H9 (cell line): ENCODE data around the gene HSPG2. TPM values are rescaled to one million over a fixed set of nuclear protein-coding genes. Genes with fewer than 3 reads are reported as not detected.

Experiments
- DNase-seq: peaks from one replicate; pipeline ENCODE4 v3.0.0-alpha.2; 2017
- H2AFZ ChIP-seq: one replicate; pipeline ENCODE4 v1.6.1; 2013; ENCODE audit warnings: mild to moderate bottlenecking, low read length, control low read depth, moderate library complexity
- H2AK5ac ChIP-seq: 2 replicates; pipeline ENCODE4 v1.6.1; 2013; ENCODE audit warnings: low read length, control low read depth, mixed read lengths; ENCODE audit not compliant: insufficient read length
- H2BK120ac ChIP-seq: one replicate; pipeline ENCODE4 v1.6.1; 2013; ENCODE audit warnings: low read depth, mild to moderate bottlenecking, low read length, control low read depth, inconsistent platforms; ENCODE audit not compliant: poor library complexity, severe bottlenecking
- H2BK12ac ChIP-seq: 2 replicates; pipeline ENCODE4 v1.6.1; 2013; ENCODE audit warnings: low read length, control low read depth, mixed read lengths, low read depth; ENCODE audit not compliant: insufficient read length
- H2BK15ac ChIP-seq: 2 replicates; pipeline ENCODE4 v1.6.1; 2013; ENCODE audit warnings: low read depth, low read length, control low read depth
- H2BK20ac ChIP-seq: one replicate; pipeline ENCODE4 v1.6.1; 2013; ENCODE audit warnings: low read depth, mild to moderate bottlenecking, low read length, control low read depth, inconsistent platforms; ENCODE audit not compliant: poor library complexity, severe bottlenecking
- H2BK5ac ChIP-seq: 2 replicates; pipeline ENCODE4 v1.6.1; 2013; ENCODE audit warnings: low read length, control low read depth, mixed read lengths; ENCODE audit not compliant: insufficient read length
- H3K14ac ChIP-seq: 2 replicates; pipeline ENCODE4 v1.6.1; 2013; ENCODE audit warnings: low read length, control low read depth; ENCODE audit not compliant: insufficient read depth
- H3K18ac ChIP-seq: 2 replicates; pipeline ENCODE4 v1.6.1; 2013; ENCODE audit warnings: low read depth, mild to moderate bottlenecking, mixed read lengths, low read length, control low read depth; ENCODE audit not compliant: insufficient read length
- H3K23ac ChIP-seq: 2 replicates; pipeline ENCODE4 v1.6.1; 2013; ENCODE audit warnings: low read length, control low read depth, mixed read lengths, low read depth; ENCODE audit not compliant: insufficient read length
- H3K23me2 ChIP-seq: 2 replicates; pipeline ENCODE4 v1.6.1; 2013; ENCODE audit warnings: low read depth, mild to moderate bottlenecking, mixed read lengths, low read length, control low read depth; ENCODE audit not compliant: insufficient read length, poor library complexity, severe bottlenecking
- H3K27ac ChIP-seq: 2 replicates; pipeline ENCODE4 v1.5.1; 2013; ENCODE audit warnings: low read length, control low read depth, mixed read lengths, low read depth; ENCODE audit not compliant: insufficient read length
- H3K27me3 ChIP-seq: 2 replicates; pipeline ENCODE4 v1.6.1; 2013; ENCODE audit warnings: low read length, control low read depth, inconsistent platforms; ENCODE audit not compliant: insufficient read depth
- H3K4ac ChIP-seq: 2 replicates; pipeline ENCODE4 v1.6.1; 2013; ENCODE audit warnings: low read depth, mild to moderate bottlenecking, control low read depth, inconsistent platforms, low read length, moderate library complexity
- H3K4me1 ChIP-seq: 2 replicates; pipeline ENCODE4 v1.6.1; 2013; ENCODE audit warnings: low read length, control low read depth, inconsistent platforms; ENCODE audit not compliant: insufficient read depth
- H3K4me2 ChIP-seq: 2 replicates; pipeline ENCODE4 v1.6.1; 2013; ENCODE audit warnings: low read length, control low read depth, mixed read lengths; ENCODE audit not compliant: insufficient read length, insufficient read depth
- H3K56ac ChIP-seq: 2 replicates; pipeline ENCODE4 v1.6.1; 2013; ENCODE audit warnings: low read depth, mild to moderate bottlenecking, mixed read lengths, low read length, control low read depth; ENCODE audit not compliant: insufficient read length
- H3K79me1 ChIP-seq: 2 replicates; pipeline ENCODE4 v1.6.1; 2013; ENCODE audit warnings: low read depth, mild to moderate bottlenecking, moderate library complexity, low read length, control low read depth, inconsistent platforms; ENCODE audit not compliant: insufficient read depth, poor library complexity, severe bottlenecking
- H3K79me2 ChIP-seq: 2 replicates; pipeline ENCODE4 v1.6.1; 2013; ENCODE audit warnings: low read length, control low read depth, inconsistent platforms; ENCODE audit not compliant: insufficient read depth
- H3K9ac ChIP-seq: 2 replicates; pipeline ENCODE4 v1.6.1; 2013; ENCODE audit warnings: low read length, control low read depth, mixed read lengths; ENCODE audit not compliant: insufficient read length; ENCODE audit errors: extremely low read depth
- H3K9me3 ChIP-seq: one replicate; pipeline ENCODE4 v1.6.1; 2013; ENCODE audit warnings: low read depth, low read length, inconsistent platforms; ENCODE audit not compliant: control insufficient read depth
- H3T11ph ChIP-seq: one replicate; pipeline ENCODE4 v1.6.1; 2013; ENCODE audit warnings: mild to moderate bottlenecking, low read length, control low read depth, inconsistent platforms
- H4K20me1 ChIP-seq: one replicate; pipeline ENCODE4 v1.6.1; 2013; ENCODE audit not compliant: control insufficient read depth, insufficient read length, insufficient read depth
- H4K5ac ChIP-seq: 2 replicates; pipeline ENCODE4 v1.6.1; 2013; ENCODE audit warnings: low read depth, mild to moderate bottlenecking, mixed read lengths, low read length, control low read depth; ENCODE audit not compliant: insufficient read length
- H4K8ac ChIP-seq: replicated peaks from 2 replicates; pipeline ENCODE4 v1.6.1; 2013; ENCODE audit warnings: low read length, control low read depth, mixed read lengths, low read depth; ENCODE audit not compliant: insufficient read length
- H4K91ac ChIP-seq: 2 replicates; pipeline ENCODE4 v1.6.1; 2013; ENCODE audit warnings: low read depth, mild to moderate bottlenecking, moderate library complexity, mixed read lengths, low read length, control low read depth; ENCODE audit not compliant: insufficient read length
- H3K27ac Mint-ChIP-seq, 3 experiments: 2 replicates in 2 of 3; 3 replicates in 1 of 3; pipeline ENCODE4 v1.8.0; 2020 to 2021; ENCODE audit warnings: mixed read lengths in 3 of 3, mild to moderate bottlenecking in 1 of 3, moderate library complexity in 1 of 3
- H3K27me3 Mint-ChIP-seq: 2 replicates; pipeline ENCODE4 v1.8.0; 2021; ENCODE audit warnings: low read depth, mild to moderate bottlenecking, moderate library complexity, mixed read lengths
- H3K36me3 Mint-ChIP-seq, 3 experiments: 2 replicates in 2 of 3; 3 replicates in 1 of 3; pipeline ENCODE4 v1.8.0; 2020 to 2021; ENCODE audit warnings: low read depth in 3 of 3, mixed read lengths in 3 of 3; ENCODE audit not compliant: insufficient read depth in 1 of 3
- H3K4me1 Mint-ChIP-seq, 2 experiments: 2 replicates each; pipeline ENCODE4 v1.8.0; 2020; ENCODE audit warnings: mixed read lengths in 2 of 2
- H3K4me3 Mint-ChIP-seq, 2 experiments: 2 replicates in 1 of 2; 3 replicates in 1 of 2; pipeline ENCODE4 v1.8.0; 2020 to 2021; ENCODE audit warnings: mild to moderate bottlenecking in 2 of 2, mixed read lengths in 2 of 2, moderate library complexity in 1 of 2
- H3K9me3 Mint-ChIP-seq, 2 experiments: 2 replicates in 1 of 2; 3 replicates in 1 of 2; pipeline ENCODE4 v1.8.0; 2020; ENCODE audit warnings: mild to moderate bottlenecking in 2 of 2, mixed read lengths in 2 of 2, moderate library complexity in 1 of 2
- CTCF ChIP-seq: fragments of 200-600 bp; sonication (generic); conservative IDR thresholded peaks from 3 replicates; pipeline ENCODE4 v1.8.0; 2021; ENCODE audit warnings: antibody characterized with exemption, mild to moderate bottlenecking
- WGBS: extraction: QIAGEN DNeasy Blood & Tissue Kit; methylation state at CpG from one replicate; pipeline ENCODE4 v1.1.7; 2013; ENCODE audit warnings: missing lambda C conversion rate, low lambda C conversion rate, mixed read lengths; ENCODE audit not compliant: insufficient read length; ENCODE audit errors: extremely low coverage; 5-methylcytosine and 5-hydroxymethylcytosine counted together
- total RNA-seq: library from RNA; stranded (reverse); gene quantifications from 2 replicates; pipeline ENCODE4 v1.2.1, GENCODE V29; 2021

The HSPG2 gene
- total RNA-seq, 1 experiment from 2014 or later = 90.0 TPM

DNA sequence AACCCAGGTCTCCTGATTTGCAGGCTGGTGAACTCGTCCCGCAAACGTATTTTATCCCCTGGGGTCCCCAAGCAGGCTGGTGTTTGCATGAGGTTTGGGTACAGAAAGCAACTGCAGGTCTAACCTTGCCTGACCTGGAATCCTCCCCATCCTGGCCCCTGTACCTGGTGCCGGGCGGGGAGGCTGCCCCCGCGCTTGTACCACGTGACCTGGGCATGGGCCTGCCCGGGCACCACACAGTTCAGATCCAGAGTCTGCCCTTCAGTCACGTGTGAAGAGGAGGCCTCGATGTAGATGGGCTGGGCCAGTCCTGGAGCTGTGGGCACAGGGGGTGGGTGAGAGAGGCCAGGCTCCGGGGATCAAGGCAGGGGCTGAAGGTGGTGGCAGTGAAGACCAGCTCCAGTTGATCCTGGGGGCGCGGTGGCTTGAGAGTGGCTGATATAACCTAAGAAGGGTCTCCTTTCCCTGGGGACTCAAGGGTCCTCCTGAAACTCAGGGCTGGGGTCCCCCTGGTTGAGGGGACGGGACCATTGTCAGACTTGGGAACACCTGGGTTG, 94.4 kb downstream of the HSPG2 start:
- H2BK12ac ChIP-seq = no peak overlapping the region
- no peak overlapping the region for H2BK120ac ChIP-seq
- Mint-ChIP-seq H3K36me3 (peaks cover 10 to 57% (median 51%) of the 10 kb centered on the region in 3 experiments; a peak in 6 of 7 replicates), H3K4me1 (no peaks in the 10 kb centered on the region), H3K4me3 (no peak overlapping the region), H3K27me3 (peaks cover 1% of the 10 kb centered on the region; the same call in 1 of the 2 replicates), H3K9me3 (no peaks in the 10 kb centered on the region), H3K27ac (peak overlapping the region in 1 of 3 experiments; percentile 64; a peak in 1 of 7 replicates)
- H2AFZ ChIP-seq = no peak overlapping the region
- H3K4ac ChIP-seq = no peak overlapping the region
- no peaks in the 10 kb centered on the region for H3K9me3 ChIP-seq
- H3K4me2 ChIP-seq = no peak overlapping the region
- no peak overlapping the region for H3K14ac ChIP-seq
- no peak overlapping the region for H3K9ac ChIP-seq
- no peak overlapping the region for H3K56ac ChIP-seq
- H4K20me1 ChIP-seq = no peaks in the 10 kb centered on the region
- no peaks in the 10 kb centered on the region for H3K23me2 ChIP-seq
- H3K79me2 ChIP-seq = no peaks in the 10 kb centered on the region
- no peak overlapping the region for H4K8ac ChIP-seq
- no peak for TF ChIP-seq CTCF
- H3T11ph ChIP-seq = no peak overlapping the region
- no peak overlapping the region for H3K27ac ChIP-seq
- no peak overlapping the region for H2BK15ac ChIP-seq
- no peak for DNase-seq
- no peak overlapping the region for H3K18ac ChIP-seq
- H3K4me1 ChIP-seq = no peaks in the 10 kb centered on the region
- no peaks in the 10 kb centered on the region for H3K27me3 ChIP-seq
- H4K5ac ChIP-seq = no peak overlapping the region
- H3K79me1 ChIP-seq = no peaks in the 10 kb centered on the region
- H2AK5ac ChIP-seq = no peak overlapping the region
- WGBS = no CpG with 5 or more reads among the region's 15 CpGs
- no peak overlapping the region for H3K23ac ChIP-seq
- H2BK20ac ChIP-seq = no peak overlapping the region
- no peak overlapping the region for H2BK5ac ChIP-seq
- no peak overlapping the region for H4K91ac ChIP-seq
